22Rv1 (cell line): ENCODE results near the gene PHF20.

Source experiments
- ZFX ChIP-seq: fragments of 450-650 bp; IDR thresholded peaks from 2 replicates; pipeline ENCODE4 v1.6.1; 2017; ENCODE audit warnings: antibody characterized with exemption, borderline replicate concordance
- TF ChIP-seq, protein P1 (sequence below): fragments of 450-650 bp; IDR thresholded peaks from 2 replicates; pipeline ENCODE4 v1.5.1; 2017; ENCODE audit warnings: mild to moderate bottlenecking

DNA sequence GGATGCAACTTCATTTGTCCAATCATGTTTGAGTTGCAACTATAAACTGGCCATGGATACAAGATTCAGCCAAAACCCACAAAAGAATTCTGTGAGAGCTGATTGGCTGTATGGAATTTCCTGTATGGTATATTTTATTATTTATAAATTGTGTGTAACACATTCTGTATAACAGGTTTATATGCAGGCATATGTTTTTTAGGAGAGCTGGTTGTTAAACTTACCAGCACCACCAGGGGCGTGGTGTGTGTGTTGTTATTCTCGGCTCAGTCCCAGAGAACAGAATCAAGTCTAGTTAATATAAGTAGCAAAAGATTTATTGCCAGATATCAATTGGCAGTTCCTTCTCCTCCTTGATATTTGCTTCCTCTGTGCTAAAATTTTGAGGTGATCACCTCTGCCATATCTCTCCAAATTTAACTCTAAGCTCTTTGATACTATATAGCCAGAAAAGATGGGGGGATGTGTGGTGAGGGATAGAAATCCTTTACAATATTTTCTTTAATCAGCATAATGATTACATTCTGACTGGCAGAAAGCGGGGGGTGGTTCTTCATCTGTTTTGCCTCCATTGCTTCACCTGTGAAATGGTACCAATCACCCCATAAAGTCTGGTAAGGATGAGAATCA is 219.4 kb downstream of the PHF20 start:
- no peak for TF ChIP-seq ZFX
- TF ChIP-seq, protein P1, sequence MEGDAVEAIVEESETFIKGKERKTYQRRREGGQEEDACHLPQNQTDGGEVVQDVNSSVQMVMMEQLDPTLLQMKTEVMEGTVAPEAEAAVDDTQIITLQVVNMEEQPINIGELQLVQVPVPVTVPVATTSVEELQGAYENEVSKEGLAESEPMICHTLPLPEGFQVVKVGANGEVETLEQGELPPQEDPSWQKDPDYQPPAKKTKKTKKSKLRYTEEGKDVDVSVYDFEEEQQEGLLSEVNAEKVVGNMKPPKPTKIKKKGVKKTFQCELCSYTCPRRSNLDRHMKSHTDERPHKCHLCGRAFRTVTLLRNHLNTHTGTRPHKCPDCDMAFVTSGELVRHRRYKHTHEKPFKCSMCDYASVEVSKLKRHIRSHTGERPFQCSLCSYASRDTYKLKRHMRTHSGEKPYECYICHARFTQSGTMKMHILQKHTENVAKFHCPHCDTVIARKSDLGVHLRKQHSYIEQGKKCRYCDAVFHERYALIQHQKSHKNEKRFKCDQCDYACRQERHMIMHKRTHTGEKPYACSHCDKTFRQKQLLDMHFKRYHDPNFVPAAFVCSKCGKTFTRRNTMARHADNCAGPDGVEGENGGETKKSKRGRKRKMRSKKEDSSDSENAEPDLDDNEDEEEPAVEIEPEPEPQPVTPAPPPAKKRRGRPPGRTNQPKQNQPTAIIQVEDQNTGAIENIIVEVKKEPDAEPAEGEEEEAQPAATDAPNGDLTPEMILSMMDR: peak; percentile 75
